Fibroblast of villous mesenchyme (primary cell): ENCODE measurements around the gene R3HDML. TPM values are rescaled to one million over a fixed set of nuclear protein-coding genes. Genes with fewer than 3 reads are reported as not detected.

ENCODE experiments used
- DNase-seq: peaks from one replicate; pipeline ENCODE4 v3.0.0-alpha.2; 2010; ENCODE audit warnings: low read depth
- H3K4me3 ChIP-seq: 2 replicates; pipeline ENCODE4 v1.5.1; 2011; ENCODE audit warnings: low read depth, mild to moderate bottlenecking, low read length
- CTCF ChIP-seq: IDR thresholded peaks from 2 replicates; pipeline ENCODE4 v1.5.1; 2012; ENCODE audit warnings: low read depth, mild to moderate bottlenecking, low read length; ENCODE audit not compliant: insufficient read depth
- total RNA-seq: library from RNA; depleted of rRNA; stranded (reverse); fragments of >200 nt; gene quantifications from 2 replicates; pipeline ENCODE4 v1.2.3, GENCODE V29; 2012

The R3HDML gene
- total RNA-seq, 1 donor, result not detected

- TF ChIP-seq CTCF, result no peak
- no peak overlapping the region for H3K4me3 ChIP-seq
- no peak for DNase-seq
Observed at GRCh38 chr20:44394452-44394701, 57.5 kb downstream of the R3HDML start.

- TF ChIP-seq CTCF, result no peak
- H3K4me3 ChIP-seq, result no peak overlapping the region
- peak; percentile 47 for DNase-seq
Observed at GRCh38 chr20:44394702-44395460, 58.0 kb downstream of the R3HDML start.

GRCh38 chr20:44395461-44396340 is 58.9 kb downstream of the R3HDML start:
- H3K4me3 ChIP-seq, result no peak overlapping the region
- no peak for DNase-seq
- TF ChIP-seq CTCF, result no peak

- no peak for DNase-seq
- TF ChIP-seq CTCF, result no peak
- no peak overlapping the region for H3K4me3 ChIP-seq
Observed at GRCh38 chr20:44396369-44397130, 59.7 kb downstream of the R3HDML start.

GRCh38 chr20:44398335-44398734 is 61.5 kb downstream of the R3HDML start:
- no peak overlapping the region for H3K4me3 ChIP-seq
- no peak for DNase-seq
- TF ChIP-seq CTCF, result no peak

- TF ChIP-seq CTCF, result no peak
- no peak overlapping the region for H3K4me3 ChIP-seq
- DNase-seq, result no peak
Observed at GRCh38 chr20:44399446-44399845, 62.6 kb downstream of the R3HDML start.
